Suppressor macrophage (primary cell): ENCODE measurements around the gene CAP1.
A peak's percentile ranks its signal among the peaks of the same experiment; 100 is the strongest.

Experiments
- DNase-seq, 4 experiments: peaks; one replicate each; pipeline ENCODE4 v3.0.0-alpha.2; 2020 to 2022

CAP1 gene

GRCh38 chr1:40096646-40096976 lies 56.1 kb downstream of the CAP1 start:
- peak in 1 of 4 experiments; percentile 30 for DNase-seq

- peak; percentile 75 to 91 (median 82) for DNase-seq
Observed at GRCh38 chr1:40096977-40097782, 56.7 kb downstream of the CAP1 start, which contains the start of gene PPT1. TSS of gene PPT1 (minus strand) at chr1:40097252. CDS start at chr1:40097238, 14 bp downstream.

- no peak for DNase-seq
Observed at GRCh38 chr1:40102038-40102437, 61.5 kb downstream of the CAP1 start.

GRCh38 chr1:40102896-40103295 lies 62.4 kb downstream of the CAP1 start:
- no peak for DNase-seq

GRCh38 chr1:40105028-40105427 lies 64.5 kb downstream of the CAP1 start:
- DNase-seq, result no peak

- DNase-seq, result no peak
Observed at GRCh38 chr1:40107290-40107959, 66.9 kb downstream of the CAP1 start.

- no peak for DNase-seq
Observed at GRCh38 chr1:40110389-40110788, 69.9 kb downstream of the CAP1 start.

GRCh38 chr1:40114400-40114799 lies 73.9 kb downstream of the CAP1 start:
- no peak for DNase-seq

GRCh38 chr1:40120128-40120527 lies 79.6 kb downstream of the CAP1 start:
- no peak for DNase-seq
